Measurements from ENCODE around the gene TMPRSS11B.

TMPRSS11B gene

GRCh38 chr4:68193194-68193593 lies 52.3 kb downstream of the TMPRSS11B start:
- Histone ChIP-seq H3K27me3 (replicated peaks; ENCODE audit: control insufficient read depth, insufficient read depth, low read length) (no peaks in the 10 kb centered on the region), H3K4me3 (replicated peaks; ENCODE audit: low read depth, low read length) (no peak overlapping the region), H3K36me3 (ENCODE audit: control insufficient read depth, insufficient read depth, low read length) (no peaks in the 10 kb centered on the region)
- no peak for DNase-seq (ENCODE audit: extremely low read depth, insufficient read length)
- TF ChIP-seq, protein P1, sequence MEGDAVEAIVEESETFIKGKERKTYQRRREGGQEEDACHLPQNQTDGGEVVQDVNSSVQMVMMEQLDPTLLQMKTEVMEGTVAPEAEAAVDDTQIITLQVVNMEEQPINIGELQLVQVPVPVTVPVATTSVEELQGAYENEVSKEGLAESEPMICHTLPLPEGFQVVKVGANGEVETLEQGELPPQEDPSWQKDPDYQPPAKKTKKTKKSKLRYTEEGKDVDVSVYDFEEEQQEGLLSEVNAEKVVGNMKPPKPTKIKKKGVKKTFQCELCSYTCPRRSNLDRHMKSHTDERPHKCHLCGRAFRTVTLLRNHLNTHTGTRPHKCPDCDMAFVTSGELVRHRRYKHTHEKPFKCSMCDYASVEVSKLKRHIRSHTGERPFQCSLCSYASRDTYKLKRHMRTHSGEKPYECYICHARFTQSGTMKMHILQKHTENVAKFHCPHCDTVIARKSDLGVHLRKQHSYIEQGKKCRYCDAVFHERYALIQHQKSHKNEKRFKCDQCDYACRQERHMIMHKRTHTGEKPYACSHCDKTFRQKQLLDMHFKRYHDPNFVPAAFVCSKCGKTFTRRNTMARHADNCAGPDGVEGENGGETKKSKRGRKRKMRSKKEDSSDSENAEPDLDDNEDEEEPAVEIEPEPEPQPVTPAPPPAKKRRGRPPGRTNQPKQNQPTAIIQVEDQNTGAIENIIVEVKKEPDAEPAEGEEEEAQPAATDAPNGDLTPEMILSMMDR (IDR thresholded peaks at IDR 0.05; ENCODE audit: insufficient read depth, low read length, poor library complexity, severe bottlenecking) = no peak

GRCh38 chr4:68187145-68187544 lies 58.3 kb downstream of the TMPRSS11B start:
- Histone ChIP-seq H3K36me3 (ENCODE audit: control insufficient read depth, insufficient read depth, low read length) (no peaks in the 10 kb centered on the region), H3K27me3 (replicated peaks; ENCODE audit: control insufficient read depth, insufficient read depth, low read length) (no peaks in the 10 kb centered on the region), H3K4me3 (replicated peaks; ENCODE audit: low read depth, low read length) (no peak overlapping the region)
- no peak for DNase-seq (ENCODE audit: extremely low read depth, insufficient read length)
- TF ChIP-seq, protein P1 (IDR thresholded peaks at IDR 0.05; ENCODE audit: insufficient read depth, low read length, poor library complexity, severe bottlenecking) = no peak

- no peaks in the 10 kb centered on the region for H3K27me3 ChIP-seq (replicated peaks; ENCODE audit: control insufficient read depth, insufficient read depth, low read length)
Measured at GRCh38 chr4:68184923-68185322, 60.6 kb downstream of the TMPRSS11B start.

DNA sequence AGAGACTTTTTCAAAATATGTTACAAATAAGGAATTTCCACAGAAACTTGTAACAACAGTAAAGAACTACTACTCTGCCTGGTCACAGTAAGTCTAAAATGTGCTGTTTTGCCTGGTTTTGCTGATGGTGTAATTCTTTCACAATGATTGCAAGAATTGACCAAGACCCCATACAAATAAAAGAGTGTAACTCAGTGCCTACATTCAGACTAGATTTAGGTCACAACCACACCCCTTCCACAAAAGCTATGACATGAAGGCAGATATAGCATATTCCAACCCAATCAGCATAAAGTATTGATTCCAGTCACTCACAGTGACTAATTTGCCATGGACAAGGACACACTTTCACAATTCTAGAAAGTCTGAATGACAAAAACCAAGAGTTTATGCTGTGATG lies 62.1 kb downstream of the TMPRSS11B start:
- Histone ChIP-seq H3K36me3 (ENCODE audit: control insufficient read depth, insufficient read depth, low read length) (no peaks in the 10 kb centered on the region), H3K4me3 (replicated peaks; ENCODE audit: low read depth, low read length) (no peak overlapping the region), H3K27me3 (replicated peaks; ENCODE audit: control insufficient read depth, insufficient read depth, low read length) (no peaks in the 10 kb centered on the region)
- TF ChIP-seq, protein P1 (IDR thresholded peaks at IDR 0.05; ENCODE audit: insufficient read depth, low read length, poor library complexity, severe bottlenecking) = no peak
- no peak for DNase-seq (ENCODE audit: extremely low read depth, insufficient read length)

More at GRCh38 chr4:68184923-68185322, 60.6 kb downstream of the TMPRSS11B start:
- DNase-seq (ENCODE audit: extremely low read depth, insufficient read length) = no peak
- TF ChIP-seq, protein P1 (IDR thresholded peaks at IDR 0.05; ENCODE audit: insufficient read depth, low read length, poor library complexity, severe bottlenecking) = no peak
- no peak overlapping the region for H3K4me3 ChIP-seq (replicated peaks; ENCODE audit: low read depth, low read length)
- H3K36me3 ChIP-seq (ENCODE audit: control insufficient read depth, insufficient read depth, low read length) = no peaks in the 10 kb centered on the region

DNA sequence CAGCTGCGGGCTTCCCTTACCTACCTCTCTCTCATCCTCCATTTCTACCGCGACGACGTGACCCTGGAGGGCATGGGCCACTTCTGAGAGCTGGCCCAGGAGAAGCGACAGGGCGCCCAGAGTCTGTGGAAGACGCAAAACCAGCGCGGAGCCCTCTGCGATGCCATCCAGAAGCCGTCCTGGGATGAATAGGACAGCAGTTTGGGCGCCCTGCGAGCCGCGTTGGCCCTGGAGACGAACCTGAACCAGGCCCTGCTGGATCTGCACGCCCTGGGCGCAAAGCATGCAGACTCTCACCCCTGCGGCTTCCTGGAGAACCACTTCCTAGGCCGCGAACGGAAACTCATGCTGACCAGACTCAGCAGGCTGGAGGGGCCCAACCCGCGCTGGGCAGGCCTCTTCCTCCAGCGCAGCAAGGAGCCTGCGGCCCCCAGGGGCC lies 63.1 kb downstream of the TMPRSS11B start:
- H3K27me3 ChIP-seq (replicated peaks; ENCODE audit: control insufficient read depth, insufficient read depth, low read length) = no peaks in the 10 kb centered on the region
- TF ChIP-seq, protein P1 (IDR thresholded peaks at IDR 0.05; ENCODE audit: insufficient read depth, low read length, poor library complexity, severe bottlenecking) = no peak
- H3K4me3 ChIP-seq (replicated peaks; ENCODE audit: low read depth, low read length) = no peak overlapping the region
- H3K36me3 ChIP-seq (ENCODE audit: control insufficient read depth, insufficient read depth, low read length) = no peaks in the 10 kb centered on the region
- no peak for DNase-seq (ENCODE audit: extremely low read depth, insufficient read length)

All from GM06990 (cell line).